H1 (cell line): ENCODE results near the gene CTBP2. TPM values are rescaled to one million over a fixed set of nuclear protein-coding genes. Genes with fewer than 3 reads are reported as not detected.
A peak's percentile ranks its signal among the peaks of the same experiment; 100 is the strongest.

Experiments
- CTCF ChIA-PET: fragments of 300-600 bp; sonication (Branson Sonifier 250); formaldehyde crosslinking; loops from one replicate; lab custom pipeline; 2021; ENCODE audit not compliant: partially characterized antibody; lab: Charles Lee
- POLR2A ChIA-PET: fragments of 300-600 bp; sonication (Branson Sonifier 250); formaldehyde crosslinking; loops from one replicate; lab custom pipeline; 2021; ENCODE audit warnings: inconsistent platforms; ENCODE audit not compliant: partially characterized antibody; lab: Charles Lee
- DNase-seq, 2 experiments: peaks; one replicate each; pipeline versions ENCODE4 v3.0.0 to v3.0.0-alpha.2; 2010 to 2022; ENCODE audit warnings: low spot score in 2 of 2, low read depth in 1 of 2, mixed read lengths in 1 of 2
- FAIRE-seq: peaks from 2 replicates; lab custom pipeline; 2011; peaks lifted over from hg19 to GRCh38; lab: Jason Lieb, UNC
- H2AFZ ChIP-seq: 2 replicates; pipeline ENCODE4 v1.8.1; 2012; ENCODE audit warnings: low read length, inconsistent platforms
- H2AK5ac ChIP-seq: 2 replicates; pipeline ENCODE4 v1.6.1; 2013; ENCODE audit warnings: low read depth, low read length
- H2BK120ac ChIP-seq: replicated peaks from 2 replicates; pipeline ENCODE3; 2013; ENCODE audit warnings: low read depth, low read length, inconsistent platforms
- H2BK12ac ChIP-seq: 2 replicates; pipeline ENCODE4 v1.6.1; 2013; ENCODE audit warnings: low read depth, low read length
- H2BK15ac ChIP-seq: 2 replicates; pipeline ENCODE4 v1.6.1; 2013; ENCODE audit warnings: low read length
- H2BK20ac ChIP-seq: 2 replicates; pipeline ENCODE4 v1.6.1; 2013; ENCODE audit warnings: low read length
- H2BK5ac ChIP-seq: 2 replicates; pipeline ENCODE4 v1.6.1; 2013; ENCODE audit warnings: low read depth, low read length
- H3K14ac ChIP-seq: 2 replicates; pipeline ENCODE4 v1.6.1; 2013; ENCODE audit warnings: inconsistent platforms; ENCODE audit not compliant: insufficient read length
- H3K18ac ChIP-seq: 2 replicates; pipeline ENCODE4 v1.6.1; 2013; ENCODE audit warnings: low read length; ENCODE audit errors: extremely low read depth
- H3K23ac ChIP-seq: 2 replicates; pipeline ENCODE4 v1.6.1; 2013; ENCODE audit warnings: inconsistent platforms; ENCODE audit not compliant: insufficient read length
- H3K23me2 ChIP-seq: 2 replicates; pipeline ENCODE4 v1.6.1; 2013; ENCODE audit warnings: low read depth, low read length
- H3K27ac ChIP-seq: 2 replicates; pipeline ENCODE4 v1.6.1; 2011; ENCODE audit warnings: low read depth, low read length, inconsistent platforms
- H3K27me3 ChIP-seq, 4 experiments: replicated peaks in 1 of 4; 1 replicate in 1 of 4; 2 replicates in 3 of 4; pipeline versions ENCODE4 v1.6.1 to v1.8.1; 2011 to 2013; ENCODE audit warnings: low read length in 3 of 4, mild to moderate bottlenecking in 3 of 4, inconsistent platforms in 2 of 4, mixed read lengths in 2 of 4, moderate library complexity in 1 of 4; ENCODE audit not compliant: control insufficient read depth in 3 of 4, insufficient read depth in 3 of 4; ENCODE audit errors: extremely low read depth in 1 of 4
- H3K36me3 ChIP-seq, 4 experiments: 2 replicates each; pipeline versions ENCODE4 v1.6.1 to v1.8.1; 2011 to 2013; ENCODE audit warnings: mild to moderate bottlenecking in 4 of 4, low read length in 3 of 4, moderate library complexity in 2 of 4, control low read depth in 1 of 4, inconsistent platforms in 1 of 4; ENCODE audit not compliant: insufficient read depth in 4 of 4, control insufficient read depth in 2 of 4
- H3K4ac ChIP-seq: replicated peaks from 2 replicates; pipeline ENCODE3; 2013; ENCODE audit warnings: low read length, low read depth, mixed read lengths, inconsistent platforms; ENCODE audit not compliant: insufficient read length
- H3K4me1 ChIP-seq, 4 experiments: replicated peaks in 1 of 4; 1 replicate in 1 of 4; 2 replicates in 3 of 4; pipeline versions ENCODE4 v1.6.1 to v1.8.1; 2011 to 2013; ENCODE audit warnings: low read length in 3 of 4, inconsistent platforms in 2 of 4, mixed read lengths in 1 of 4; ENCODE audit not compliant: insufficient read depth in 4 of 4, control insufficient read depth in 3 of 4
- H3K4me2 ChIP-seq, 2 experiments: 2 replicates each; pipeline versions ENCODE4 v1.6.1 to v1.8.1; 2011 to 2013; ENCODE audit warnings: low read depth in 2 of 2, low read length in 2 of 2, control low read depth in 1 of 2, inconsistent platforms in 1 of 2, mild to moderate bottlenecking in 1 of 2; ENCODE audit not compliant: insufficient read depth in 1 of 2
- H3K4me3 ChIP-seq, 4 experiments: fragments of 200-600, 300-600 bp in 1 of 4; sonication (generic), shearing (Covaris generic), sonication (Bioruptor Twin) in 1 of 4; 2 replicates each; pipeline versions ENCODE4 v1.5.1 to v1.8.1; 2011 to 2016; ENCODE audit warnings: low read length in 4 of 4, low read depth in 3 of 4, control low read depth in 2 of 4, inconsistent platforms in 2 of 4, mild to moderate bottlenecking in 2 of 4, mixed read lengths in 1 of 4, moderate library complexity in 1 of 4; ENCODE audit not compliant: insufficient read depth in 2 of 4; ENCODE audit errors: extremely low read depth in 1 of 4
- H3K56ac ChIP-seq: replicated peaks from 2 replicates; pipeline ENCODE3; 2013; ENCODE audit warnings: low read depth, mild to moderate bottlenecking, mixed read lengths, low read length, inconsistent platforms; ENCODE audit not compliant: insufficient read length
- H3K79me1 ChIP-seq: 2 replicates; pipeline ENCODE4 v1.6.1; 2013; ENCODE audit warnings: low read depth, low read length, control low read depth
- H3K79me2 ChIP-seq, 2 experiments: 2 replicates each; pipeline versions ENCODE4 v1.6.1 to v1.8.1; 2012 to 2013; ENCODE audit warnings: low read length in 2 of 2, mild to moderate bottlenecking in 2 of 2, inconsistent platforms in 1 of 2; ENCODE audit not compliant: insufficient read depth in 2 of 2, control insufficient read depth in 1 of 2
- H3K9ac ChIP-seq, 4 experiments: replicated peaks in 1 of 4; 1 replicate in 1 of 4; 2 replicates in 3 of 4; pipeline versions ENCODE4 v1.6.1 to v1.8.1; 2011 to 2013; ENCODE audit warnings: low read depth in 3 of 4, low read length in 3 of 4, control low read depth in 2 of 4, mild to moderate bottlenecking in 2 of 4, moderate library complexity in 2 of 4, inconsistent platforms in 1 of 4; ENCODE audit errors: extremely low read depth in 1 of 4
- H3K9me3 ChIP-seq, 2 experiments: 2 replicates each; pipeline versions ENCODE4 v1.6.1 to v1.8.1; 2012 to 2013; ENCODE audit warnings: mild to moderate bottlenecking in 2 of 2, moderate library complexity in 2 of 2, control low read depth in 1 of 2, inconsistent platforms in 1 of 2, low read depth in 1 of 2, low read length in 1 of 2, mixed read lengths in 1 of 2; ENCODE audit not compliant: insufficient read depth in 2 of 2
- H4K20me1 ChIP-seq, 2 experiments: replicated peaks in 1 of 2; 2 replicates each; pipeline versions ENCODE3 to v1.8.1; 2011 to 2013; ENCODE audit warnings: inconsistent platforms in 2 of 2, low read length in 2 of 2, mild to moderate bottlenecking in 1 of 2; ENCODE audit not compliant: insufficient read depth in 2 of 2, control insufficient read depth in 1 of 2
- H4K5ac ChIP-seq: 2 replicates; pipeline ENCODE4 v1.6.1; 2013; ENCODE audit warnings: low read length, low read depth, mixed read lengths, inconsistent platforms; ENCODE audit not compliant: insufficient read length
- H4K8ac ChIP-seq: 2 replicates; pipeline ENCODE4 v1.8.0; 2013; ENCODE audit warnings: mild to moderate bottlenecking, moderate library complexity, low read length, inconsistent platforms; ENCODE audit not compliant: insufficient read depth; ENCODE audit errors: extremely low read depth
- H4K91ac ChIP-seq: replicated peaks from 2 replicates; pipeline ENCODE3; 2013; ENCODE audit warnings: low read length, mixed read lengths, inconsistent platforms; ENCODE audit not compliant: insufficient read length
- CBX5 ChIP-seq: fragments of 300-800, 300-1000 bp; sonication (generic); IDR thresholded peaks from 2 replicates; pipeline ENCODE4 v1.7.1; 2016; ENCODE audit warnings: antibody characterized with exemption, low read length, low read depth
- CEBPB ChIP-seq: IDR thresholded peaks from 2 replicates; pipeline ENCODE4 v1.6.1; 2012; ENCODE audit warnings: low read depth, low read length
- GTF2F1 ChIP-seq: IDR thresholded peaks from 2 replicates; pipeline ENCODE4 v1.6.1; 2012; ENCODE audit warnings: low read depth, low read length, improper control_type of control experiment, borderline replicate concordance
- MAX ChIP-seq: IDR thresholded peaks from 2 replicates; pipeline ENCODE4 v1.6.1; 2012; ENCODE audit warnings: inconsistent platforms
- POU5F1 ChIP-seq: IDR thresholded peaks from 2 replicates; pipeline ENCODE4 v1.6.1; 2011; ENCODE audit warnings: low read depth, mild to moderate bottlenecking, low read length, moderate library complexity
- RAD21 ChIP-seq, 2 experiments: IDR thresholded peaks in 1 of 2; conservative IDR thresholded peaks in 1 of 2; 2 replicates each; pipeline ENCODE4 v1.6.1; 2011; ENCODE audit warnings: low read depth in 2 of 2, low read length in 2 of 2, improper control_type of control experiment in 1 of 2, inconsistent platforms in 1 of 2, mild to moderate bottlenecking in 1 of 2, moderate library complexity in 1 of 2
- RXRA ChIP-seq: IDR thresholded peaks from 2 replicates; pipeline ENCODE4 v1.6.1; 2011; ENCODE audit warnings: low read depth, mild to moderate bottlenecking, low read length, moderate library complexity; ENCODE audit not compliant: insufficient read depth
- TEAD4 ChIP-seq: IDR thresholded peaks from 2 replicates; pipeline ENCODE4 v1.6.1; 2012; ENCODE audit warnings: low read depth, low read length, inconsistent platforms, mixed read lengths
- WGBS, 2 experiments: shearing (Covaris generic) in 1 of 2; methylation state at CpG; one replicate each; pipeline versions ENCODE4 v1.1.6 to v1.1.7; 2013 to 2015; ENCODE audit warnings: low lambda C conversion rate in 2 of 2, mixed read lengths in 2 of 2, inconsistent platforms in 1 of 2, low coverage in 1 of 2, missing lambda C conversion rate in 1 of 2; ENCODE audit not compliant: insufficient replicate concordance in 2 of 2, insufficient coverage in 1 of 2, insufficient read length in 1 of 2; ENCODE audit errors: extremely low coverage in 1 of 2, missing lambda C conversion rate in 1 of 2; 5-methylcytosine and 5-hydroxymethylcytosine counted together
- polyA plus RNA-seq, 7 experiments: library from polyadenylated mRNA; depleted of rRNA in 3 of 7; stranded (reverse) in 5 of 7; unstranded in 2 of 7; fragments of >200 nt in 5 of 7; fragments of 200-250 nt in 2 of 7; gene quantifications; 1 replicate in 5 of 7; 2 replicates in 1 of 7; 4 replicates in 1 of 7; pipeline versions ENCODE4 v1.2.1 to v1.2.3, GENCODE V29; 2011 to 2013; ENCODE audit warnings: missing spikeins in 2 of 7, mixed read lengths in 2 of 7
- total RNA-seq: library from RNA; stranded (reverse); fragmentation: NEBNext Ultra II Directional; extraction: Animal tissue kit (Norgen Biotek cat#: 25700); gene quantifications from 2 replicates; pipeline ENCODE4 v1.2.1, GENCODE V29; 2021
- TF ChIP-seq, protein P1 (sequence below), 3 experiments: IDR thresholded peaks; 1 replicate in 2 of 3; 2 replicates in 1 of 3; pipeline versions ENCODE4 v1.5.1 to v1.6.1; 2011; ENCODE audit warnings: low read length in 3 of 3, mild to moderate bottlenecking in 3 of 3, inconsistent platforms in 2 of 3, low read depth in 1 of 3, moderate library complexity in 1 of 3; ENCODE audit not compliant: insufficient read depth in 1 of 3; ENCODE audit errors: control extremely low read depth in 1 of 3

CTBP2 gene
- total and polyA plus RNA-seq, 2 of the 8 experiments (the other 6 are each of a cell fraction or from before 2014, with no cell fraction given) = 208 to 221 TPM

DNA sequence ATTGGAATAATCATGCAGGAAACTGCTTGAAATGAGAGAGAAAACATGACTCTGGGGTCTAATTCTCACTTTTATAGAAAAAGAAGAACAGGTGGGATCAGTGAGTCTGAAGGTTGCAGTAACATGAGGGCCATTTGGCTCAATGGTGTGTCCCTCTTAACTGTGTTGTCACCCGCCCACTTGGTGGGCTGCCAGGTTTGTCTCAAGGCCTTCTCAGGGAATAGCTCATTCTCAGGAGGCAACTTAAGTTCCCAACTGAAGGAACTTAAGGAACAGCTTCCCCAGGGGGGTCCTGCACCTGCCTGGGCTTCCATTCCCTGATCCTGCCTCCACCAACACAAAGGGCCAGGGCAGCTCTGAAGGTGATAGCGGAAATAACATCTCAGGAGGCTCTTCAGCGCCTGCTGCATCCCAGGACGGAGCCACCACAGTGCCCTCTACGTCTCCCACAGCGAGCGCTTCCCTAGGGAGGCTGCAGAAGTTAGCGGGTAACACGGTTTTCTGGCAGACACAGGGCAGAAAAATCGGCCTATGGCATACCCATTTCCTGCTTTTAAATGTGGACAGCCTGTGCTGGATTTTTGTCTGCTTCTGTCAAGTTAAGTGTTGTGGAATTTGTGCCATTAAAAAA is 129.7 kb downstream of the CTBP2 start:
- H3K56ac ChIP-seq = no peak overlapping the region
- DNase-seq (no peak), FAIRE-seq (no peak)
- H3K9me3 ChIP-seq = no peaks in the 10 kb centered on the region
- no peak for TF ChIP-seq GTF2F1
- TF ChIP-seq RXRA = no peak
- no peak for TF ChIP-seq TEAD4
- TF ChIP-seq MAX = no peak
- TF ChIP-seq, protein P1, sequence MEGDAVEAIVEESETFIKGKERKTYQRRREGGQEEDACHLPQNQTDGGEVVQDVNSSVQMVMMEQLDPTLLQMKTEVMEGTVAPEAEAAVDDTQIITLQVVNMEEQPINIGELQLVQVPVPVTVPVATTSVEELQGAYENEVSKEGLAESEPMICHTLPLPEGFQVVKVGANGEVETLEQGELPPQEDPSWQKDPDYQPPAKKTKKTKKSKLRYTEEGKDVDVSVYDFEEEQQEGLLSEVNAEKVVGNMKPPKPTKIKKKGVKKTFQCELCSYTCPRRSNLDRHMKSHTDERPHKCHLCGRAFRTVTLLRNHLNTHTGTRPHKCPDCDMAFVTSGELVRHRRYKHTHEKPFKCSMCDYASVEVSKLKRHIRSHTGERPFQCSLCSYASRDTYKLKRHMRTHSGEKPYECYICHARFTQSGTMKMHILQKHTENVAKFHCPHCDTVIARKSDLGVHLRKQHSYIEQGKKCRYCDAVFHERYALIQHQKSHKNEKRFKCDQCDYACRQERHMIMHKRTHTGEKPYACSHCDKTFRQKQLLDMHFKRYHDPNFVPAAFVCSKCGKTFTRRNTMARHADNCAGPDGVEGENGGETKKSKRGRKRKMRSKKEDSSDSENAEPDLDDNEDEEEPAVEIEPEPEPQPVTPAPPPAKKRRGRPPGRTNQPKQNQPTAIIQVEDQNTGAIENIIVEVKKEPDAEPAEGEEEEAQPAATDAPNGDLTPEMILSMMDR (IDR thresholded peaks at IDR 0.05; ENCODE audit: control extremely low read depth in 1 of 3, insufficient read depth in 1 of 3, low read depth in 1 of 3, low read length in 3 of 3) = peak in 1 of 3 experiments; percentile 22; a peak in 1 of 4 replicates
- TF ChIP-seq POU5F1 = no peak
- TF ChIP-seq RAD21 (IDR thresholded peaks at IDR 0.05 in 1 of 2, conservative IDR thresholded peaks at IDR 0.05 in 1 of 2; ENCODE audit: low read depth in 2 of 2, low read length in 2 of 2) = 0 out of 4 replicates have a peak, but pooled peaks of 1 of the 2 experiments have one; percentile 8
- TF ChIP-seq CEBPB = no peak
- TF ChIP-seq CBX5 = no peak
- no peak overlapping the region for H3K27ac ChIP-seq
- H3K18ac ChIP-seq = no peak overlapping the region
- no peak overlapping the region for H4K5ac ChIP-seq
- no peak overlapping the region for H2BK5ac ChIP-seq
- H3K4me1 ChIP-seq = peaks cover 2 to 17% (median 8%) of the 10 kb centered on the region in 4 experiments
- H2BK12ac ChIP-seq = no peak overlapping the region
- peaks cover 8 to 99% of the 10 kb centered on the region in 2 experiments for H3K79me2 ChIP-seq
- no peak overlapping the region for H4K8ac ChIP-seq
- H3K23ac ChIP-seq = no peak overlapping the region
- H3K36me3 ChIP-seq = peaks cover 2 to 57% (median 14%) of the 10 kb centered on the region in 4 experiments; a peak in 6 of 8 replicates
- H2AFZ ChIP-seq = no peak overlapping the region
- ChIA-PET POLR2A (no interaction called here), CTCF (interaction anchor here (0.7 to 2.4 kb wide), 7 partner anchors 17 to 194 kb away, joined by 3 to 10 read pairs (median 7); no protein-coding TSS in a partner anchor)
- H2BK20ac ChIP-seq = no peak overlapping the region
- 78% methylated on average over 9 of the region's 10 CpGs; no CpG with 5 or more reads in 1 of the 2 experiments for WGBS, 2 experiments
- H3K14ac ChIP-seq = no peak overlapping the region
- H4K20me1 ChIP-seq = peaks cover 42 to 46% of the 10 kb centered on the region in 2 experiments
- no peak overlapping the region for H2BK120ac ChIP-seq
- no peak overlapping the region for H3K4ac ChIP-seq
- H3K23me2 ChIP-seq = no peaks in the 10 kb centered on the region
- no peak overlapping the region for H3K4me2 ChIP-seq
- no peak overlapping the region for H4K91ac ChIP-seq
- H2BK15ac ChIP-seq = no peak overlapping the region
- no peak overlapping the region for H3K9ac ChIP-seq
- no peak overlapping the region for H3K4me3 ChIP-seq
- no peak overlapping the region for H2AK5ac ChIP-seq
- H3K79me1 ChIP-seq = peaks cover 37% of the 10 kb centered on the region
- no peaks in the 10 kb centered on the region for H3K27me3 ChIP-seq
